Astrocyte (in vitro differentiated cells and primary cell): ENCODE data around the gene NPEPL1.

Source experiments
- EZH2 ChIP-seq: IDR thresholded peaks from 2 replicates; pipeline ENCODE4 v1.6.1; 2012; ENCODE audit warnings: mild to moderate bottlenecking, low read length, inconsistent platforms; ENCODE audit not compliant: insufficient read depth
- TF ChIP-seq, protein P1 (sequence below): IDR thresholded peaks from 2 replicates; pipeline ENCODE4 v1.5.1; 2011; ENCODE audit warnings: low read depth, mild to moderate bottlenecking, inconsistent platforms, low read length, moderate library complexity; ENCODE audit not compliant: insufficient read depth

GRCh38 chr20:58650181-58650775 lies 42.3 kb upstream of the NPEPL1 start:
- TF ChIP-seq, protein P1, sequence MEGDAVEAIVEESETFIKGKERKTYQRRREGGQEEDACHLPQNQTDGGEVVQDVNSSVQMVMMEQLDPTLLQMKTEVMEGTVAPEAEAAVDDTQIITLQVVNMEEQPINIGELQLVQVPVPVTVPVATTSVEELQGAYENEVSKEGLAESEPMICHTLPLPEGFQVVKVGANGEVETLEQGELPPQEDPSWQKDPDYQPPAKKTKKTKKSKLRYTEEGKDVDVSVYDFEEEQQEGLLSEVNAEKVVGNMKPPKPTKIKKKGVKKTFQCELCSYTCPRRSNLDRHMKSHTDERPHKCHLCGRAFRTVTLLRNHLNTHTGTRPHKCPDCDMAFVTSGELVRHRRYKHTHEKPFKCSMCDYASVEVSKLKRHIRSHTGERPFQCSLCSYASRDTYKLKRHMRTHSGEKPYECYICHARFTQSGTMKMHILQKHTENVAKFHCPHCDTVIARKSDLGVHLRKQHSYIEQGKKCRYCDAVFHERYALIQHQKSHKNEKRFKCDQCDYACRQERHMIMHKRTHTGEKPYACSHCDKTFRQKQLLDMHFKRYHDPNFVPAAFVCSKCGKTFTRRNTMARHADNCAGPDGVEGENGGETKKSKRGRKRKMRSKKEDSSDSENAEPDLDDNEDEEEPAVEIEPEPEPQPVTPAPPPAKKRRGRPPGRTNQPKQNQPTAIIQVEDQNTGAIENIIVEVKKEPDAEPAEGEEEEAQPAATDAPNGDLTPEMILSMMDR = no peak
- no peak for TF ChIP-seq EZH2
